ENCODE results near the gene FAM234A.
A peak's percentile ranks its signal among the peaks of the same experiment; 100 is the strongest.
"Not testable (repeated sequence)": the region's sequence is repeated elsewhere in the genome, so short reads cannot be mapped to it uniquely, and the experiment has no call there.

FAM234A gene

GRCh38 chr16:230949-231348, 3.7 kb upstream of the FAM234A start:
- DNase-seq: no peak

GRCh38 chr16:239948-240277, 5.3 kb downstream of the FAM234A start:
- no peak for DNase-seq

- DNase-seq: no peak
Measured at GRCh38 chr16:240559-240958, 5.9 kb downstream of the FAM234A start.

- no peak for DNase-seq
Measured at GRCh38 chr16:242281-242680, 7.7 kb downstream of the FAM234A start.

GRCh38 chr16:243348-243747, 8.7 kb downstream of the FAM234A start:
- no peak for DNase-seq

GRCh38 chr16:245105-245504, 10.5 kb downstream of the FAM234A start:
- DNase-seq: no peak

- no peak for DNase-seq
Measured at GRCh38 chr16:247027-247426, 12.4 kb downstream of the FAM234A start.

GRCh38 chr16:249431-249830, 14.8 kb downstream of the FAM234A start:
- DNase-seq: no peak

GRCh38 chr16:252366-253337, 18.0 kb downstream of the FAM234A start:
- DNase-seq: peak; percentile 8

GRCh38 chr16:253833-254232, 19.2 kb downstream of the FAM234A start:
- DNase-seq: no peak

GRCh38 chr16:254461-254860, 19.8 kb downstream of the FAM234A start:
- no peak for DNase-seq

- DNase-seq: no peak
Measured at GRCh38 chr16:255183-255582, 20.6 kb downstream of the FAM234A start.

- not testable (repeated sequence) for DNase-seq
Measured at GRCh38 chr16:258091-258490, 23.5 kb downstream of the FAM234A start.

- DNase-seq: no peak
Measured at GRCh38 chr16:259226-259625, 24.6 kb downstream of the FAM234A start.

- no peak for DNase-seq
Measured at GRCh38 chr16:259814-260253, 25.2 kb downstream of the FAM234A start.

- no peak for DNase-seq
Measured at GRCh38 chr16:260326-260725, 25.7 kb downstream of the FAM234A start.

GRCh38 chr16:261031-261691, 26.5 kb downstream of the FAM234A start:
- no peak for DNase-seq

GRCh38 chr16:262121-262745, 27.6 kb downstream of the FAM234A start:
- DNase-seq: no peak

- no peak for DNase-seq
Measured at GRCh38 chr16:263182-263774, 28.7 kb downstream of the FAM234A start.

GRCh38 chr16:263944-264343, 29.3 kb downstream of the FAM234A start:
- DNase-seq: no peak

GRCh38 chr16:264440-264951, 29.9 kb downstream of the FAM234A start:
- DNase-seq: no peak

- DNase-seq: no peak
Measured at GRCh38 chr16:265002-265529, 30.4 kb downstream of the FAM234A start.

GRCh38 chr16:265711-266110, 31.1 kb downstream of the FAM234A start:
- peak; percentile 10 for DNase-seq
